DMS153 (cell line): ENCODE data around the gene TEFM.
A peak's percentile ranks its signal among the peaks of the same experiment; 100 is the strongest.
"Not testable (repeated sequence)": the region's sequence is repeated elsewhere in the genome, so short reads cannot be mapped to it uniquely, and the experiment has no call there.

Source experiments
- DNase-seq: peaks from one replicate; lab custom pipeline; 2025; lab: John Stamatoyannopoulos, UW

TEFM gene, protein sequence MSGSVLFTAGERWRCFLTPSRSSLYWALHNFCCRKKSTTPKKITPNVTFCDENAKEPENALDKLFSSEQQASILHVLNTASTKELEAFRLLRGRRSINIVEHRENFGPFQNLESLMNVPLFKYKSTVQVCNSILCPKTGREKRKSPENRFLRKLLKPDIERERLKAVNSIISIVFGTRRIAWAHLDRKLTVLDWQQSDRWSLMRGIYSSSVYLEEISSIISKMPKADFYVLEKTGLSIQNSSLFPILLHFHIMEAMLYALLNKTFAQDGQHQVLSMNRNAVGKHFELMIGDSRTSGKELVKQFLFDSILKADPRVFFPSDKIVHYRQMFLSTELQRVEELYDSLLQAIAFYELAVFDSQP

GRCh38 chr17:30906101-30906911 is at the start of gene TEFM:
Gene TEFM (minus strand): TSS chr17:30906238. CDS start chr17:30906198, 40 bp downstream.
- peak; percentile 72 for DNase-seq

DNA sequence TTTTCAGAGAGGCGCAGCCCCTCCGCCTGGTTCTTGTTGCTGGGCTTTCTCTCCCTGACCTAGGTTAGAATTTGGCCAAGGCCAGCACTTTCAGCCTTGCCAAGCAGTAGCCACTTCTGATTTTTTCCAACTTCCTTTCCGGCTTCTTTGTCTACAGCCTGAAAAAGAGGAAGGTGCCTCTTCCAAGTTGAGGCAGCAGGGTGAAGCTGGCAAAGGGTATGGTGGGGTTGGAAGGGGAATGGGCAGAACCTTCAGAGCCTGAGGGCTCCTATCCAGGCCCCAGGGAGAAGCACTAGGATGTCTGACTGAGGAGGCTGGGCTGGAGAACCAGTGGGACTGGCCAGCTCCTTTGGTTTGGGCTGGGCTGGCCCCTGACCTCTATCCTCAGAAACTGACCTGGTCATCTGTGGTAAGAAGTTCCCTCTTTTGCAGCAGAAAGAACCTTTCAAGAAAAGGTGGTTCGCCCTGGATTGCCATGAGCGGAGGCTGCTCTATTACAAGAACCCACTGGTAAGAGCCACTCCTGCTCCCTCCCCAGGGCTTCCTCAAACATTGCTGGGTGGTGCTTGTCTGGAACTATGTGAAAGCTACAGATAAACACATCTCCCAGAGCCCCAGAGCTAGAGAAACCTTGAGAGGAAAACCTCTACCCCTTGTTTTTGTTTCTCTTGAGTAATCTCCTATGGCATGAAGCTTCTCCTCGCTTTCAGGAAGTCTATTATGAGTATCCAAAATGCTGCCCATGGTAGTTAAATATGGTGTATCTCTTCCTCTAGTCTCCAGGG is 48.2 kb upstream of the TEFM start:
- DNase-seq: no peak

- no peak for DNase-seq
Observed at GRCh38 chr17:30952638-30953393, 46.8 kb upstream of the TEFM start.

DNA sequence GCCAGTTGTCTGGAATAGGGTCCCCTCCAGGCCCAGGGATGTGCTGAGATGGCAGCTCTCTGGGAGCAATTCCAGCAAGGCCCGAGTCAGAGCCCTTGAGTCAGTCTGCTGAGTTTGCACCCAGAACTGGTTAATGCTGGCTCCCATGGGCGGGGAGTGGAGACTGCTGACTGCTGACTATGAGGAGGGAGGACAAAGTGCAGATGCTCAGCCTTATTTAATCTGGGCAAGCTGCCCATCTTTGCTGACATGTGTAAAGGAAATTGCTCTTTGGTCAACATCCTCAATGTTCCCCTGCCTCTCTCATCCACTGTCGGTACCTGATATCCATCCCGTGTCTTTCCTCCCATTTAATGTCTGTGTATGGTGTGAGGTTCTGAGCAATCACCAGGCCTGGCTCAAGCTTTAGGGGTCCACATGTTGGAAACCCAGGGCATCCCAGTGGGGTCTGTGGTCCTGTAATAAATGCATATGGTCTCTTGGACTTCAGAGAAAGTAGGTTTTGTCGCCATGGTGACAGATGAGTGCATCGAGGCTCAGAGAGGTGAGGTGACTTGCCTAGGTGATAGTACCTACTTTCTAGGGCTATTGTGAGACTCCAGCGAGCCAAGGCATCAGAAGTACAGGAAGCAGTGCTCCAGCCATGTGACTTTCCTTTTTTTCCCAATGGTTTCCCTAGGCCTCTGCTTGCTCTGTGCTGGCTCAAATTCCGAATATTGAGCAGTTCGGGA is 44.8 kb upstream of the TEFM start:
- DNase-seq: peak; percentile 94

- DNase-seq: no peak
Observed at GRCh38 chr17:30950189-30950588, 44.2 kb upstream of the TEFM start.

DNA sequence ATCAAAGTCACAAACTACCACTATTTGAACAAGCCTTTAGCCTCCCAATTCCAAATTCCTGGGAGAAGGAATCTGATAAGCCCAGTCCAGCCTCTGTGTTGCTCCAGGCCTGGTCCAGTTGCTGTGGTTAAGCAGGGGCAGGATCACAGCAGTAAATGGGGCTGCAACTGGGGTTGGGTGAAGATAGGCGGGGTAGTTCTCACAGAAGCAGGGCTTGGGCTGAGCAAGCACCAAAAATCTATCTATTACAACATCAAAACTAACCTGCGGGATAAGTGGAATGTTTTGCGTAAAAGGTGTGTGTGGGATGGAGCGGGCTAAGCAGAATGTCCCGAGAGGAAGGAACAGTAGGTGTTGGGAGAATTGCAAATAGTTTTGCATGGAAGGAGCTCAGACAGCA is 41.8 kb upstream of the TEFM start:
- DNase-seq: no peak

GRCh38 chr17:30942308-30943079 is 36.5 kb upstream of the TEFM start:
- DNase-seq: no peak

DNA sequence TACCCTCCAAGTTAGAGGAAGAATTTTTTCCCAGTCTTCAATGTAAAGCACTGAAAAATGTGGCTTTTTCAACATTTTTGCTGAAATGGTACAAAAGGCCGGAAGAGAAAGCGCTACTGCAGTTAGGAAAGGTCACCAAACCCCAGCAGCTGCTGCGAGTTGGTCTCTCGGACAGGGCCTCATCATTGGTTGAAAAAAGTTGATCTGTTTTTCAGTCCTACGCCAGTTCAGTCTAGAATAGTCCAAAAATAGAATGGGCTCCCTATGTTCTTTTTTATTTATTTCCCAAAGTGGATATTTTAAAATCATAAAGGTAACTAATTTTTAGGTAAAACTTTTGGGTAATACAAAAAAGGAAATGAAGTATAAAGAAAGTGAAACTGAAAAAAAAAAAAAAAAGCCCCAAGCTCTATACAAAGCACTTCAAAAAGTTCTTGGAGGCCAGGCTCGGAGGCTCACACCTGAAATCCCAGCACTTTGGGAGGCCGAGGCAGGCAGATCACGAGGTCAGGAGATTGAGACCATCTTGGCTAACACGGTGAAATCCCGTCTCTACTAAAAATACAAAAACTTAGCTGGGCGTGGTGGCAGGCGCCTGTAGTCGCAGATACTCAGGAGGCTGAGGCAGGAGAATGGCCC is 33.1 kb upstream of the TEFM start:
- no peak for DNase-seq

DNA sequence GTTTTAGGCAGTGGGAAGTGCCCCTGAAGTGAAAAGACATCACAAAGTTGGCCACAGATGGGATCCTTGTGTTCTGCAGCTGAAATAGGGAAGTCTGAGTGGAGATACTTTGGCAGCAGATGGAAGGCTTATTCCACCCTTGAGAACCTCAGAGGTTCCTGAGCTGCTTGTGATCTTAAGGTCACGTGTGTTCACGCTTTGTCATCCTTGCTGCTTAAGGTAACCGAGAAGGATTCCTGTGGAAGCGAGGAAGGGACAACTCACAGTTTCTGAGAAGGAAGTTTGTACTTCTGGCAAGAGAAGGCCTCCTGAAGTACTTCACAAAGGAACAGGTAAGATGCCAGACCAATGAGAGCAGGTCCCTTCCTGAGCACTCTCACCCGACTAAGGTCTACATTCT is 27.9 kb upstream of the TEFM start:
- DNase-seq: no peak

- DNase-seq: not testable (repeated sequence)
Observed at GRCh38 chr17:30931582-30931981, 25.5 kb upstream of the TEFM start.

GRCh38 chr17:30930495-30930894 is 24.5 kb upstream of the TEFM start:
- no peak for DNase-seq

DNA sequence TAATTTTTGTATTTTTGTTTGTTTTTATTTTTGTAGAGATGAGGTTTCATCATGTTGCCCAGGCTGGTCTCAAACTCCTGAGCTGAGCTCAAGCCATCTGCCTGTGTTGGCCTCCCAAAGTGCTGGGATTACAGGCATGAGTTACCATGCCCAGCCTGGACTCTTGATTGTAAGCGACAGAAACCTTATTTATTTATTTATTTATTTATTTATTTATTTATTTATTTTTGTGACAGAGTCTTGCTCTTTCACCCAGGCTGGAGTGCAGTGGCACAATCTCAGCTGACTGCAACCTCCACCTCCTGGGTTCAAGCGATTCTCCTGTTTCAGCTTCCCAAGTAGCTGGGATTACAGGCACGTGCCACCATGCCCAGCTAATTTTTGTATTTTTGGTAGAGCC is 23.8 kb upstream of the TEFM start:
- DNase-seq: not testable (repeated sequence)

- no peak for DNase-seq
Observed at GRCh38 chr17:30929081-30929633, 23.1 kb upstream of the TEFM start.

DNA sequence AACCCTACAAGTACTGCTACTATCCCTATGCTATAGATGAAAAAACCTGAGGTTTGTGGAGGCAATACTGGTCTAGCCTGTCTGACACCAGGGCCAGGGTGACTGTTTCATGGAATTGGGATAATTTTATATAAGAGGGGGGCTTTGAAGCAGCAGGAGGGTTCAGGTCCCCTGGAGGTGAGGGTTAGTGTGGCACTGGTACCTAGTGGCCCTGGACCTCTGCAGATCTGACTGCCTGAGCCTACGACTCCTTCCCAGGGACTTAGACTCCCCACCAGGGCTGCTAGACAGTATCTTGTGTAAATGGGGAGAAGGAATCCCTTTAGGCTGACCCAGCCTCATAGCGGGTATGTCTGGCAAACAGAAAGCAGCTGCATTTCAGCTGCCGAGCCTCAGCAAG is 22.5 kb upstream of the TEFM start:
- DNase-seq: no peak

- DNase-seq: no peak
Observed at GRCh38 chr17:30927756-30928155, 21.7 kb upstream of the TEFM start.

DNA sequence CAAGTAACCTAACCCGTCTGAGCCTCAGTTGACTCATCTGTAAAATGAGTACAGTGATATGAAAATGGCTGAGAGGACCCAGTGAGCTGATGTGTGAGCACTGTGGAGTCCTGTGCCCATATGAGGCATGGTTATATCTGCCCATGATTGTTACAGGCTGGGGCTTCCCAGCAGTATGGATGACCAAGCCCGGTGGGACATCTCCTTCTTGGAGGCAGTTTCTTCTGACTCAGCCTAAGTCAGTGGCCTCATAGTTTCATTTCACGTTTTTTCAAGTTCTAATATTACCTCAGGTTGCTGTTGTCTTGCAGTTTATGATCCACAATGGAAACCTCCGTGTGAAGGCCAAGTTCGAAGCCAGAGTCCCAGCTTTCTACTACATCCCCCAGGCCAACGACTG is 20.5 kb upstream of the TEFM start:
- no peak for DNase-seq

GRCh38 chr17:30924341-30924740 is 18.3 kb upstream of the TEFM start:
- no peak for DNase-seq

DNA sequence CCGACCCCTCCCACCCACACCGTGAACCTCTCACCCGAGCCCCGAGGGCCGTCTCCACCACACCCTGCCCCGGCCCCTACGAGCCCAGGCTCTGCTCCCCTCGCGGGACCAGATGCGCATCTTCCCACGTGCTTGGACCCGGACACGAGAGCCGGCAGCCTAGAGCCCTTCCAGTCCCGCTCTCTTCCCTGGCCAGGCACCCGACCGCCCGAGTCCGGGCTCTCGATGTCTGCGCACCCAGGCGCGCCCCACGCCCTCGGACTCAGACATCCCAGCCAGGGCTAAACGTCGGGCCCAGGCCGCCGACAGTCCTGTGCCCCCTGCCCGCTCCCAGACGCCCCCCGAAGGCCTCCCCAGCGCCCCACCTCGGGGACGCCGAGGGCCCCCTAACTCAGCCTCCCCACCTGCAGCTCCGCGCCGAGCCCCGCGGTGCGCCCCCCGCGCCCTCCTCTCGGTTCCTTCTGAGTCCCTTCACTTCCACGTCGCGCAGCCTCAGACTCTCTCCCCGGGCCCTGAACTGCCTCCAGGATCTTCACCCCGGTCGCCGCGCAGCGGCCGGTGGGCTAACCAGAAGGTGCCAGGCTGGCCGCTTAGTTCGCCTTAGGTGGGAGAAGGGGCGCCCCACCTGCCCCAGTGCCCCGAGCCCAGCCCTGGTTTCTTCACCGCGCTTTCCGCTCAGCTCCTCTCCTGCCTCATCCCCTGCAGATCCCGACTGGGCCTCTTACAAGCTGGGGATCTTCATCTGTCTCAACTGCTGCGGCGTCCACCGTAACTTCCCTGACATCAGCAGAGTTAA is 16.4 kb upstream of the TEFM start:
- DNase-seq: no peak
